A673 (cell line): ENCODE data around the gene MAPK8IP1. TPM values are rescaled to one million over a fixed set of nuclear protein-coding genes. Genes with fewer than 3 reads are reported as not detected.

Experiments used
- BruUV-seq: library from RNA; stranded (reverse); fragments of 400-500 nt; replicated peaks from 2 replicates; lab custom pipeline; 2021; lab: Mats Ljungman, UMichigan
- CTCF ChIA-PET: fragments of 300-600 bp; sonication (Branson Sonifier 250); formaldehyde crosslinking; loops from one replicate; lab custom pipeline; 2022; ENCODE audit warnings: antibody characterized with exemption; lab: Charles Lee
- POLR2A ChIA-PET: fragments of 300-600 bp; sonication (Branson Sonifier 250); formaldehyde crosslinking; loops from one replicate; lab custom pipeline; 2022; ENCODE audit warnings: antibody characterized with exemption; ENCODE audit not compliant: low non-redundant PET; lab: Charles Lee
- DNase-seq: peaks from one replicate; pipeline ENCODE4 v3.0.0-alpha.2; 2015; ENCODE audit warnings: low spot score
- H3K27ac ChIP-seq: fragments of 200-600 bp; sonication (generic); 2 replicates; pipeline ENCODE4 v1.5.1; 2016; ENCODE audit warnings: mixed run types, low read depth, mild to moderate bottlenecking, mixed read lengths, antibody characterized with exemption, low read length; ENCODE audit not compliant: poor library complexity, severe bottlenecking
- H3K27me3 ChIP-seq: fragments of 200-600 bp; sonication (generic); replicated peaks from 2 replicates; pipeline ENCODE4 v1.6.1; 2017; ENCODE audit warnings: mixed run types, low read depth, mild to moderate bottlenecking, mixed read lengths, antibody characterized with exemption, low read length; ENCODE audit not compliant: insufficient read depth, poor library complexity
- H3K36me3 ChIP-seq: fragments of 200-600 bp; sonication (generic); 2 replicates; pipeline ENCODE4 v1.6.1; 2016; ENCODE audit warnings: mixed run types, mild to moderate bottlenecking, mixed read lengths, antibody characterized with exemption, low read length; ENCODE audit not compliant: insufficient read depth, poor library complexity, severe bottlenecking
- H3K4me1 ChIP-seq: fragments of 200-600 bp; sonication (generic); 2 replicates; pipeline ENCODE4 v1.6.1; 2017; ENCODE audit warnings: mixed run types, mild to moderate bottlenecking, mixed read lengths, antibody characterized with exemption, low read length; ENCODE audit not compliant: insufficient read depth, poor library complexity, severe bottlenecking
- H3K4me3 ChIP-seq: fragments of 200-600 bp; sonication (generic); 2 replicates; pipeline ENCODE4 v1.5.1; 2016; ENCODE audit warnings: low read depth, mixed run types, mild to moderate bottlenecking, mixed read lengths, low read length; ENCODE audit not compliant: poor library complexity, severe bottlenecking
- H3K9me3 ChIP-seq: fragments of 200-600 bp; sonication (generic); 2 replicates; pipeline ENCODE4 v1.6.1; 2016; ENCODE audit warnings: mixed run types, low read depth, mild to moderate bottlenecking, mixed read lengths, antibody characterized with exemption, low read length; ENCODE audit not compliant: poor library complexity, severe bottlenecking
- EZH2 ChIP-seq: fragments of 200-600 bp; sonication (generic); IDR thresholded peaks from 2 replicates; pipeline ENCODE4 v1.6.1; 2017; ENCODE audit warnings: borderline replicate concordance, low read depth, mild to moderate bottlenecking, mixed read lengths, antibody characterized with exemption, low read length; ENCODE audit not compliant: poor library complexity, severe bottlenecking
- intact Hi-C: fragments of 100-400 bp; cut with micrococcal nuclease; formaldehyde crosslinking; loops from one replicate; pipeline ENCODE4 v1.10.0; 2022; ENCODE audit not compliant: unreplicated experiment
- total RNA-seq: library from RNA; stranded (reverse); gene quantifications from 2 replicates; pipeline ENCODE4 v1.2.3, GENCODE V29; 2021
- TF ChIP-seq, protein P1 (sequence below): fragments of 300-800, 200-600 bp; sonication (generic); conservative IDR thresholded peaks from 2 replicates; pipeline ENCODE4 v1.5.1; 2017; ENCODE audit warnings: low read depth, mild to moderate bottlenecking, antibody characterized with exemption, low read length, moderate library complexity, mixed read lengths

MAPK8IP1 gene
- total RNA-seq, 1 experiment from 2014 or later = 46.0 TPM

DNA sequence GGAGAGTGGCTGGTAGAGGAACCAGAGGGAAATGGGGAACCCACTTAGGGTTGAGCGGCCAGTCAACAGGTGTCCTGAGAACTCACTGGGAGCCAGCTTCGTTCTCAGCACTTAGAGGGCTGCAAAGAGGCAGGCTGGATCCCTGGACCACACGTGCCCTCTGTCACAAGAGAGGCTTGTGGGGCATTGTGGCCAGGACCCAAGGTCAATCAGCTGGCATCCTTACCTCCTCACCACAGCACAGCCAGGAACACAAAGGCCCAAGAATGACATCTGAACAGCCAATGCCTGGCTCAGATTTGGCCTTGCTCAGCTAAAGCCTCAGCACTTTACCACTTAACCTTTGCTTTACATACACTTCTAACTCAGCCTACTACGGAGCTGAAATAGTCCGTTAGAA is 7.4 kb downstream of the MAPK8IP1 start:
- no peaks in the 10 kb centered on the region for H3K9me3 ChIP-seq
- H3K36me3 ChIP-seq = no peaks in the 10 kb centered on the region
- TF ChIP-seq, protein P1, sequence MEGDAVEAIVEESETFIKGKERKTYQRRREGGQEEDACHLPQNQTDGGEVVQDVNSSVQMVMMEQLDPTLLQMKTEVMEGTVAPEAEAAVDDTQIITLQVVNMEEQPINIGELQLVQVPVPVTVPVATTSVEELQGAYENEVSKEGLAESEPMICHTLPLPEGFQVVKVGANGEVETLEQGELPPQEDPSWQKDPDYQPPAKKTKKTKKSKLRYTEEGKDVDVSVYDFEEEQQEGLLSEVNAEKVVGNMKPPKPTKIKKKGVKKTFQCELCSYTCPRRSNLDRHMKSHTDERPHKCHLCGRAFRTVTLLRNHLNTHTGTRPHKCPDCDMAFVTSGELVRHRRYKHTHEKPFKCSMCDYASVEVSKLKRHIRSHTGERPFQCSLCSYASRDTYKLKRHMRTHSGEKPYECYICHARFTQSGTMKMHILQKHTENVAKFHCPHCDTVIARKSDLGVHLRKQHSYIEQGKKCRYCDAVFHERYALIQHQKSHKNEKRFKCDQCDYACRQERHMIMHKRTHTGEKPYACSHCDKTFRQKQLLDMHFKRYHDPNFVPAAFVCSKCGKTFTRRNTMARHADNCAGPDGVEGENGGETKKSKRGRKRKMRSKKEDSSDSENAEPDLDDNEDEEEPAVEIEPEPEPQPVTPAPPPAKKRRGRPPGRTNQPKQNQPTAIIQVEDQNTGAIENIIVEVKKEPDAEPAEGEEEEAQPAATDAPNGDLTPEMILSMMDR = no peak
- no peak for TF ChIP-seq EZH2
- H3K4me1 ChIP-seq = peaks cover 8% of the 10 kb centered on the region
- no peak overlapping the region for H3K27ac ChIP-seq
- ChIA-PET POLR2A (no interaction called here), CTCF (no interaction called here)
- no peak overlapping the region for H3K4me3 ChIP-seq
- no peaks in the 10 kb centered on the region for H3K27me3 ChIP-seq
- no peak for DNase-seq
- intact Hi-C loops = no loop called here
- no TSS peak for BruUV-seq

DNA sequence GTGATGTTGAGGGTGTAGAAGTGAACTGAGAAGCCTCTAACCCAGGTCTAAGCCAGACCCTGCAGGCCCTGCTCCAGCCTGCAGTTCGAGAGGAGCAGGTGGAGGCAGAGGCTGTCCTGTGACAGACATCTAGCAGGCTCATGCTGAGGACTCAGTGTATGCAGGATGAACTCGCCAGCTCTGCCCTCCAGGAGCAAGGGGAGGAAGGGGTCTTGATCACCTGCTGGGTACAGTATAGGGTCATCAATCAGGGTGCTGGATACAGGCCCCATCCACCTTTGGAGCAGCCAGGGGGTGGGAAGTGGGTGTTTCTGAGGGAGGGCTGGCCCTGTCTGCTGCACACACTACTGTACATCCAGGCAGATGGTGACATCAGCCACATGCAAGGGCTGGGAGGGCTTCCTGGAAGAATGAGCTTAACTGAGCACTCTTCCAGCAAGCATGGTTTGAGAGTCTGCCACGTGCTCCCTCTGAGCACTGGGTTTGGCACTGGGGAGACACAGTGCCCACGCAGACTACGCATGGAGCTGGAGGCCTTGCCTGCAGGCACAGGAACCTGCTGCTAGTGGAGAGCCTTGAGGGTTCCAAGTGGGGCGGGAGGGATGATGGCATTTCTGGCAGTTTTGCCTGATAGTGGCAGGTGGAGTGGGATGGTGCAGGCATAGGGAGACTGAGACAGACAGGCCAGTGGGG is 9.2 kb downstream of the MAPK8IP1 start:
- Histone ChIP-seq H3K27ac (no peak overlapping the region), H3K36me3 (no peaks in the 10 kb centered on the region), H3K4me1 (peaks cover 16% of the 10 kb centered on the region), H3K4me3 (no peak overlapping the region), H3K27me3 (no peaks in the 10 kb centered on the region), H3K9me3 (no peaks in the 10 kb centered on the region)
- intact Hi-C loops = no loop called here
- BruUV-seq = no TSS peak
- DNase-seq = no peak
- ChIA-PET CTCF (no interaction called here), POLR2A (no interaction called here)
- no peak for TF ChIP-seq EZH2
- TF ChIP-seq, protein P1 = no peak

DNA sequence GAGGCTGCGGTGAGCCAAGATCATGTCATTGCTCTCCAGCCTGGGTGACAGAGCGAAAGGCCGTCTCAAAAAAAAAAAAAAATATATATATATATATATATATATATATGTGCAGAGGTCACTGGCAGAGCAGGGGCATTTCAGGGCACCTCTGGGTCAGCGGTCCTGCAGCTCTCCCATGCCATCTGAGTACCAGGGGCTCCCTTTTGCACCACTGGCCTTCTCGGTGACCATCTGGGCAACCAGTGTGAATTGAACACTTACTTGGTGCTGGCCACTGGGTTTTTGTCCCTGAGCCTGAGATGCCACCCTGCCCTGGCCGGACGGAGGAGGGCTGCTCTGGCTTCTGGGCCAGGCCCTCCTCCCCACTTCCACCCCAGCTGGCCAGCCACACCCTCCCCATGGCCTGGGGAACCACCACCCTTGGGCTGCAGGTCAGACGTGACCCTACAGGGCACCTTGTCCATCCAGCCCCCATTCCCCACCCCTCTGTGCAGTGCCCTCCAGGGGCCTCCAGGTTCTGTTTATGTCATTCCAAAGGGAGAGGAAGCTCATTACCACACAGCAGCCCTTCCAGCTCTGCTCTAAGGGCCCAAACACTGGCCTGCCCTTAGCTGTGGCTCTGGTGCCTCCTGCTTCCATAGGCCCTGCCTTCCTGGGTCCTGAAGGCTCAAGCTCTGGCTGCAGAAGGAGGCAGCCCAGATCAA is 10.3 kb downstream of the MAPK8IP1 start:
- no peak overlapping the region for H3K4me3 ChIP-seq
- no peaks in the 10 kb centered on the region for H3K9me3 ChIP-seq
- BruUV-seq = no TSS peak
- no peaks in the 10 kb centered on the region for H3K36me3 ChIP-seq
- POLR2A ChIA-PET = interaction anchor here (0.5 kb wide), 1 partner anchor 121 kb away, joined by 5 read pairs; no protein-coding TSS in a partner anchor
- intact Hi-C loops = no loop called here
- TF ChIP-seq, protein P1 = no peak
- no peak for TF ChIP-seq EZH2
- no peaks in the 10 kb centered on the region for H3K27me3 ChIP-seq
- H3K4me1 ChIP-seq = peaks cover 21% of the 10 kb centered on the region
- no peak for DNase-seq
- H3K27ac ChIP-seq = no peak overlapping the region
- CTCF ChIA-PET = no interaction called here
